ENCODE data around the gene ALPL.
"Not testable (repeated sequence)": the region's sequence is repeated elsewhere in the genome, so short reads cannot be mapped to it uniquely, and the experiment has no call there.

The ALPL gene

DNA sequence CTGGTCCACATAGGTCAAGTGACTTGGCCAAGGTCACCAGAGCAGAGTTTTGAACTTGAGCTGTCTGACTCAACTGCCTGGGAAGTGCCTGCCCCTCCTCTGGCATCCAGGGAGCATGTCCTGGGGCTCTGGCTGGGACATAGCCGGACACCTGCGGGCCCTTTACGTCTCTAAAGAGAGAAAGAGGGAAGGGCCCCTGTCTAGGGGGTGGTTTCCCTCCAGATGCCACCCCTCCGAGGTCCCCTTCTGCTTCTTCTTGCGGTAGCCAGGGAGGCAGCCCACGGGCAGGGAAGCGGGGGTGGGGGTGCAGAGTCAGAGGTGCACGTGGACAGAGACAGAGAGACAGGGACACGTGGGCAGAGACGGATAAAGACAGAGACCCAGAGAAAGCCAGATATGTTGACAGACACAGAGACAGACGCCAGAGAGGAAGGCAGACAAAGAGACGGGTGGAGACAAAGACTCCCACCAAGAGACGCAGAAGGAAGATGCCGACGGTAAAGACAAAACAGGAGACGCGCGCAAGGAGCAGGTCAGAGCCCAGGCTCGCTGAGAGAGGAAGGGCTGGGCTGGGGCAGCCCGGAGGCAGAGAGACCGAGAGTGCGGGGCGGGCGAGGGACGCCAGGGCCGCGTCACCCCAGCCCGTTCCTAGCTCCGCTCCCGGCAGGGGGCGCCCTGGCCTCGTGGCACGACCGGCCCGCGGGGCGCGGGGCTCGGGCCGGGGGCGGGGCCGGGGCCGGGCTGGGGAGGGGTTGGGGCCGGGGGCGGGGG lies 458 bp upstream of the ALPL start:
- peak; percentile 82 to 92 for ATAC-seq

DNA sequence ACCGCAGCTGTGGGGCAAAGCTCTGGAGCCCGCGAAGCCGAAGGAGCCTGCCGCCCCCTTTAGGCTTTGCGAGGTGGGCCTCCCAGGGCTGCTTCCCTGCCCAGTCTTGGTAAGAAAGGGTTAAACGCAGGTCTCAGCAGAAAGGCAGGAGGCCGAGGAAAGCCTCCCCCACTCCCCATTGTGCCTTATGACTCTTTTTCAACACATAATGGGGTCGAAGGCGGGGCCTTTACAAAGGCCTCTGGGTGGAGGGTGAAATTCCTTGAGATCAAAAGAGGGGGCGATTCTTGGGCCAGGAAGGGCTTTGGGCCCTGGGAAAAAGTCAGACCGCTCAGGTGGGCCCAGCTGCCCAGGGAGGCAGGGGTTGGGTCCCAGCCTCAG lies 880 bp downstream of the ALPL start:
- ATAC-seq: no peak

DNA sequence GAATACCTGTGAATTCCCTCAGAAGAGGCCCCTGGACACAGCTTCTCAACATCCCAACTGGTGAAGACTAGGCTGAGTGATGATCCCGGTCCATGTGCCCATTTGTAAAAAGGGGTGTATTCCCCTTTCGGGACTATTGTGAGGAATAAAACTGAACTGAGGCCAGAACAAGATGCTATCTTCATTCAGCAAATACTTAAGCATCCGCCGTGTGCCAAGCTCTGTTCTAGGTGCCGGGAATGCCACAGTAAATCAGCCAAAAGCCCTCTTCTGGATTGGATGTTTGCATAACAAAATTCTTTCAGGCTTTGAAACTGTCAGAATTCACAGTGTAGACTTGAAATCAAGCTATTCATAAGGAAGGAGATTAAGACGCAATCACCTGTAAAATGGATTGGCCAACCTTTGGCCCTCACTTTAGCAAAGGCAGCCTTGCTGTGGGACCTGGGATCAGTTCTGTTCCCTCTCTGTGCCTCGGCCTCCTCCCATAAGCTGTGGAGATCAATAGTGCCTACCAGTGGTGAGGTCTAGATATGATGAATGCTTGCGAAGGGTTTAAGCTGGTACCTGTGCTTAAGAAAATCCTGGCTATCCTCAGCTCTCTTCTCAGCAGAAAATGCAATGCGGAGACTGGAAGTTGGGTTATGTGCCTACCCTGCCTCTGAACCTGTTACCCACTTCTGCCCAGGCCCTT lies 1.8 kb downstream of the ALPL start:
- no peak for ATAC-seq

DNA sequence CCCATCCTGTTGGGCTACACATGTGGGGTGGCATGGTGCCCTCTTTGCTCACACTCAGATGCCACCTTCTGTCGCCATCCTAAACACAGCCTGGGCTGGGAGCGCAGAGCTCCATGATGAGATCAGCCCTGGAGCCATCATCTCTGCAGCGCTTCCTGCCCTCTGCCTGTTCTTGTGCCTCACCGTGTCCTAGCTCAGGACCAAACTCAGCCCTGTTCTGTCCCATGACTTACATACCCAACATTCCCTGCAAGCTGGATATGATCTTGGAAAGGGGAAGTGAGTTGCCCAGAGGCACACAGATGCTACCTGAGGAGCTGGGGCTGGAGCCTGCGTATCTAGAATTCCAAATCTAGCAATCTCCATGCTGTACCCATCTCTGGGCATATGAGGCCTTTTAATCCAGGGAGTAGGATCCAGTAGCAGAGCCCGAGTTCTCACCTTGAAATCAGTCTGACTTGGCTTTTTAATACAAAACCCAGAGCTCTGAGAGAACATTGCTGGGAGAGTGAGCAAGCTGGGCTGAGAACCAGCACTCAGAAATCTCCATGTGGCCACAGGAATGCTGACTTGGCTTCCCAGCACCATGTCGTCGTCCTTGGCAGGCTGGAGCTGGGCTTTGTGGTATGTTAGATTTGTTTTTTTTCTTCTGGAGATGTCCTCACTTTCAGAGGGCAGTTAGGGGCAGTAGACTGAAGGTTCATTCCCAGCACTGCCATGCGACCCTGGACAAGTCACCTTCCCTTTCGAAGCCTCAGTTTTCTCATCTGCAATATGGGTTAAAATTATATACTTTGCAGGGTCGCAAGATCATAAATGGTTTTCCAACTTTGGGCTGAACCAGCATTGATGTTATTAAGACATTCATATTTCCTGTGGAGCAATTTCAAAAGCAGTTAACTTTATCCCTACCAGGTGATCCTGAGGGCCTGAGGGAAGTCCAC lies 2.6 kb downstream of the ALPL start:
- no peak for ATAC-seq

DNA sequence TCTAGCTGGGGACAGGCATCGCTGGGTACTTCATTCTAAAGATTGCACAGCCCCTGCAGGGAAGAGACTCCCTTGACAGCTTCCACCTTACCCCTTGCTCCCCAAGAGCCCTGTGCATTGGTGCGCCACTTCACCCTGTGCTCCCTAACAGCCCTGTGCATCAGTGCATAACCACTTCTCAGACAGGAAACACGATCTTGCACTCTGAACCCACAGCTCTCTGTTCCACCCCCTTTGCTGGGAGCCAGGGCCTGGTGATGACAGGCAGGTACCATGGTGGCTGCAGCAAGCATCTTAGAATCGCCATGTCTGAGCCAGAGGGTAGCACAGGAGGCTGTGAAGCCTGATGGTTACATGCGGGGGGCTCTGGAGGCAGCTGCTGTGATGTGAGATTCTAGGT lies 5.0 kb downstream of the ALPL start:
- no peak for ATAC-seq

DNA sequence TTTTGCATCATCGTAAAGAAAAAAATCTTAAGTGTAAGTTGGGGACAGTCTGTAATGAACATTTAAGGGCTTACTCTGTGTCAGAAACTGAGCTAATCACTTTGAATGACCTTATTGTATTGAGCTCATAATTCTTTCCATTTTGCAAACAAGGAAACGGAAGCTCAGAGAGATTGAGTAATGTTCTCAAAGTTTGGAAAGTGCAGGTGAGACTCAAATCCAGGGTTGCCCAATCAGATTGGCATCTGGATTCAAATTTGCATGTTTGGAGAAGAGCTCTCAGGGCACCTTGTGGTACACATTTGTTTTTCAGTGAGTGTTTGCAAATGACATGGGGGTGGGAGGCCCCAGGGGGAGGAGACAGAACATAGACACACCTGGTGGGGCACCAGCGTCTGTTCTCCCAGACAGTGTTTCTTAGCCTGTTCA lies 8.0 kb downstream of the ALPL start:
- no peak for ATAC-seq

DNA sequence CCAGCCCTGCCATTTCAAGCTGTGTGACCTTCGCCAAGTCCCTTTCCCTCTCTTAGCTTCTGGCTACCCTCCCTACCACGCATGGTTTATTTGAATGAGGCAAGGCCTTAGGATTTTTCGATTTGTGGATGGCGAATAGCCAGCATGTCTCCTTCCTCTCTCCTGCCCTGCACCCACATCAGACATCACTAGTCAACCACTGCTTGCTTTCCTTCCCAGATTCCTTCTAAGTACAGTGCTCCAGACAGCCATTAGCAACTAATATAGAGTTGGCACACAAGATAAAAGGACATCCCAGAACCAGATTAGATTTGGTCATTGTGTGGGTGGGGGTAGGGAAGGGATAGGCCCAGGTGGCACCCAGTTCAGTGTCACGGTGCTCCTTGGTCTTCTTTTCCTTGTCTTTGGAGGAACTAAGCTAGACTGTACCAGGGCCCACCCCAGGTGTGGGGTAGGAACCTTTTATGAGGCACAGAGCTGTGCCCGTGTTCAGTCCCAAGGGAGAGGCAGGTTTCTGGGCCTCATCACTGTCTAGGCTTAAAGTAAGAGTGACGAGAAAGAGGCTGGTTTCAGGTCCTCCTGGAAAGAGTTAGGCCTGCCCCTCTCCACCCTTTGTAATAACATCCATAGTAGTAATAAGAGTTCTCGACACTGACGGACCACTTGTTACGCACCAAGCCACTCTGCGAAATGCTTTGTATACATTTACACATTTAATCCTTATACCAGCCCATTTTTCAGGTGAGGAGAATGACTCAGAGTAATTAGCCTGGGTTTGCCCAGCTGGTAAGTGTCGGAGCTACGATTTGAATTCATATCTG lies 8.6 kb downstream of the ALPL start:
- peak in 1 of 2 donors; percentile 13 for ATAC-seq

DNA sequence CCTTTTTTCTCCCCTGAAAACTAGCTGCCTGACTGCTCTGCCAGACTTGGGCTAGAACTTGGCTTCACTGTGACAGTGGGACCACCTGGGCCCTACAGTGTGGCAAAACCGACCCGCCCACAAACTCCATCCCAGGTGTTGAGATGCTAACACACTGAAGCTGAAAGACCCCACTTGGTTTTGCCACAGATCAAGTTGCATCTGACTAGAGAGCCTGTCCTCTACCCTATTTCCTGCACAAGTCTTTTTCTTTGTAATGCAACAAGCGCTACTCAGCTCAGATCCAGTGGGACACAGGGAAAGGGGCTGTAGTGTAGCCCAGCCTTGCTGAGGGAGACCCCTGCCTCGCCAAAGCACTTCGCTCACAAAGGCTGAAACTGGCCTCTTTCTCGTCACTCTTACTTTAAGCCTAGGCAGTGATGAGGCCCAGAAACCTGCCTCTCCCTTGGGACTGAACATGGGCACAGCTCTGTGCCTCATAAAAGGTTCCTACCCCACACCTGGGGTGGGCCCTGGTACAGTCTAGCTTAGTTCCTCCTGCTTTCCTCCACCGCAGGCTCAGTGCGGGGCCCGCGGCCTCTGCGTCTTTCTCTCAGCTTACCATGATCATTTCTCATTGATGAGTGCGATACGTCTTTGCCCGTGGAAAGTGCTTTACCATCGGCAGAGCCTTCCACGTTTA lies 9.7 kb downstream of the ALPL start:
- no peak for ATAC-seq

DNA sequence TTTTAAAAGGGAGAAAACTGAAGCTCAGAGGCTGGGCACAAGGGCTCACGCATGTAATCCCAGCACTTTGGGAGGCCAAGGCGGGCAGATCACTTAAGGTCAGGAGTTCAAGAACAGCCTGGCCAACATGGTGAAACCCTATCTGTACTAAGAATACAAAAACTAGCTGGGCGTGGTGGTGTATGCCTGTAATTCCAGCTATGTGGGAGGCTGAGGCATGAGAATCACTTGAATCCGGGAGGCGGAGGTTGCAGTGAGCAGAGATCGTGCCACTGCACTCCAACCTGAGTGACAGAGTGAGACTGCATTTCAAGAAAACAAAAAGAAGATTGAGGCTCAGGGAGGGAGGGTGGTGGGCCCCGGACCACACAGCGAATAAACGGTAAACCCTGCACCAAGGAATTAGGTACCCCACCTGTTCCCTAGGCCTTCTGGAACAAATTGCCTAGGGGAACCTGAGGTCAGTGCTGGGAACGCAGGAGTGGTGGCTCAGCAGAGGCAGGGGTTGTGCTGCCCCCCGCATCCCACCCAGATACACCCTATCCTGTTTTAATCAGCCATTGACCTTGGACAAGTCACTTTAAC lies 10.4 kb downstream of the ALPL start:
- not testable (repeated sequence) for ATAC-seq

DNA sequence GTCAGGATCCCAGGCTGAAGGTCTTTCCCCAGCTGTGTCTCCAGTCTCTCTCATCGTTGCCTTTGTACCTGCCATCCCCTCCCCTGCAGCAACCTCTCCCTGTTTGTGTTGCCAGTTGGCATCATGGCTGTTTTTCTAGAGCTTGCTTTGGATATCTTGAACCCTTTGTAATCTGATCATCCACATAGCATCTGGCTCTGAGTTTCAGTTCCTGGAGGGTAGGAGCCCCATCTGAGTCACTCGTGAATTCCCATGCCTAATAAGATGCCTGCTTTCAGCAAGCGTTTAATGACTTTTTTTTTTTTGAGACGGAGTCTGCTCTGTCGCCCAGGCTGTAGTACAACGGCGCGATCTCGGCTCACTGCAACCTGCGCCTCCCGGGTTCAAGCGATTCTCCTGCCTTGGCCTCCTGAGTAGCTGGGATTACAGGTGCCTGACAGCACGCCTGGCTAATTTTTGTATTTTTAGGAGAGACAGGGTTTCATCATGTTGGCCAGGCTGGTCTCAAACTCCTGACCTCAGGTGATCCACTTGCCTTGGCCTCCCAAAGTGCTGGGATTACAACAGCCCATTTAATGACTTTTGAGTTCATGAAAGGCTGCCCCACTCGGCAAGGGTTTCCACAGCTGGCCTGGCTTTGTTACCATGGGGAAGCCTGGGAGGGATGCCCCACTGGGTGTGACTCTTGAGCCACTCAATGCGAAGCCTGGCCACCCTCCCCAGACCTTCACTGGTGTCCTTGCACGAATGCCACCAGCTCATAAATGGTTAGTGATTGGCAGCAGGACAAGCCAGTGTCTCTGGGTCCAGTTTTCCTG lies 11.9 kb downstream of the ALPL start:
- no peak for ATAC-seq

DNA sequence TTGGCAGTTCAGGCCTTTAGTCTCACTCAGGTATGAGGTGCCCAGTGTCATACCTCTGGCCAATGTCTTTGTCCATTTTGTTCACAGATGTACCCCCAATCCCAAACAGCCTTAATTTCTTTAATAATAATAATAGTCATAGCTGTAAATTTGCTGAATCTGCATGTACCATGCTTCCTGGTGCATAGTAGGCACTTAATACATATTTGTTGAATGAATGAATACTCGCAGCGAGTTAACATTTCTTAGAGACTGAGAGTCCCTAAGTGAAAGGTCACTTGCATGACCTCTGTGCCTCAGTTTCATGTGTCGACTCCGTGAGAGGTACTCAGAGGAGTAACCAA lies 12.5 kb downstream of the ALPL start:
- ATAC-seq: no peak

DNA sequence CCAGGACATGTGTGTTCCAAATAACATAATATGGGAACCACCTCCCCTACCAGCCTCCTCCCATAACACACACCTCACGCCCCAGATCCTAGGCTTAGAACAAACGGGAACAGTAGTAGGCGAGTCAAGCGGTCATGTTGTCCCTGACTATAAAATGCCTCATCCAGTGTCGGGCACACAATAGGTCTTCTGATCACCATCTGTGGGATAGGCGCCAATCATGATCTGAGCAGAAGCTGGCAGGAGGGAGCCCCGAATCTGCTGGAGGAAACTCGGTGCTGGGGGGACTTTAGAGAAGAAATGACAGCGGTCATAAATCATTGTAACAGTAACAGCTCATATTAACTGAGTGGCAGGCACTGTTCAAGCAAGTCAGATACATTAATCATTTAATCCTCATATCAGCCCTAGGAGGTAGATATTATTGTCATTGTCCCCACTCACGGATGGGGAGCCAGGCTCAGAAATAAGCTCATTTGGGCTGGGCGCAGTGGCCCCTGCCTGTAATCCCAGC lies 13.4 kb downstream of the ALPL start:
- no peak for ATAC-seq

DNA sequence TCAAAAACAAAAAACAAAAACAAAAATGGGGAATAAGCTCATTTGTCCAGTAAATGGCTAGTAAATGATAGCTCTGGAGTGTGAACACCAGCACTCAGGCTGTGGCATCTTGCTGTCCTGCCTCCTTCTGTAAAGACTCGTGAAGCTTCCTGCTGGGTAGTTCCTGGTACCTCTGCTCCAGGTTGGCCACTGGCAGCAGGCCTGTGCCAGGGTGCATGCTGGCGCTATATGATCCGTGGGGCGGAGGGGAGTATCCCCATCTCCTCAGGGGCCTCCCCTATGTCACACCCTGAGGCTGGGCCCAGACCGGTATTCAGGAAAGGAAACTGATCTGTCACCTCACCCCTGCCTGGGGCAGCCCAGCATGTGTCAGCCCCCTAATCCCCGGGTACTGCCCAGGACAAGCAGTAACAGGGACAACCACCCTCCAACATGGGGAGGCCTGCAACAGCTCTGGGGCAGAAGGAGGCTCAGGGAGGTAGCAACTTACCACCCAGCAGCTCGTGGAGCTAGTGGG lies 14.1 kb downstream of the ALPL start:
- ATAC-seq: peak in 1 of 2 donors; percentile 55

DNA sequence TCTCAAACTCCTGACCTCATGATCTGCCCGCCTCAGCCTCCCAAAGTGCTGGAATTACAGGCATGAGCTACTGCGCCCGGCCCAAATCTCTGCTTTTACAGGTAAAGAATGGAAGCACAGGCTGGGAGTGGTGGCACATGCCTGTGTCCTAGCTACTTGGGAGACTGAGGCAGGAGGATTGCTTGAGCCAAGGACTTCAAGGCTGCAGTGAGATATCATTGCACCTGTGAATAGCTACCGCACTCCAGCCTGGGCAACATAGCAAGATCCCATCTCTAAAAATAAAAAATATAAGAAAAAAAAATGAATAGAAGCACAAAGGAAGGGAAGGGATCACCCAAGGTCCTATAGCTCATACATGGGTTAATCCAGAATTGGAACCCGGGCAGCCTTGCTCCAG lies 15.0 kb downstream of the ALPL start:
- no peak for ATAC-seq

DNA sequence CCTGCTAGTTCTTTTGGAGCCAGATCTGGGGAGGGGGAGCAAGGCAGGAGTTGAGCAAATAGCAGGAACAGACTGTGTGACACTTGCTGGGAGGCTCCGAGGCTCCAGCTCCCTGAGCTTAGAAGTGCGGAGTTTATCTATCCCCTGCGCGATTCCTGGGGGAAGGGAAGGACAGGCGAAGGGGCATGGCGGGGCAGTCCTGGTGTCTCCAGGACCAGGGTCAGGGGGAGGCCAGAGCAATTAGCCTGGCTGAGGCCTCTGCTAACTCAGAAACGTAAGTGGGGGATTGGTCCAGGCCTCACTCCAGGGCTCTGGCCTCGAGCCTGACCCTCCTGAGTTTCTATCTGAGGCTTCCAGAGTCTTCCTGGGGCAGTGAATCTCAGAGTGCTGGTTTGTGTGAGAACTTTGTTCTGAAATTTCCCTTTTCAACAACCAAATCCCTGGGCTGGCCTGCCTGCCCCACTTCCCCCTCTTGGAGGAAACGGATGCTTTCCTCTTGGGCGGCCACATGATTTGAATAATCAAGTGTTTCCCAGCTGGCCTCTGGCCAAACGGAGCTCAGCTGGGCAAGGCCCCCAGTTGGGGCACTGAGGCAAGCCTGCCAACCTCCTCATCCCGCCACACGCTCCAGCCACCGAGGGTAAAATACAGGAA lies 15.6 kb downstream of the ALPL start:
- no peak for ATAC-seq

DNA sequence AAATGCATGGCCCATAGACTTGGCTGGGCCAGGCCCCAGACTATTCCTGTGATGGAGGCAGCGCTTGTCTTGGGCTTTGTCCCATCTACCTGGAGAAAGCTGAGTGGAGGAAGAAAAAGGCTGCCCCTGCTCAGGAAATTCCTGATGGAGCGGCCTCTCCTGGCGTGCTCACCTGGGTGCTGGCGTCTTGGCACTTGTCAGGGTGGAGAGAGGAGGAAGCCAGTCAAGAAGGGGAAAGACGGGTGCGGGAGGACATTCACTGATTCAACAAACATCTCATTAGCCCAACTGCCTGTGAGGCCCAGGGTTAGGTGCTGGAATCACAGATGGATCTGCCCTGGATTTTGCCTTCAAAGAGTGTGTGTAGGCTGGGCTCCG lies 16.1 kb downstream of the ALPL start:
- ATAC-seq: no peak

DNA sequence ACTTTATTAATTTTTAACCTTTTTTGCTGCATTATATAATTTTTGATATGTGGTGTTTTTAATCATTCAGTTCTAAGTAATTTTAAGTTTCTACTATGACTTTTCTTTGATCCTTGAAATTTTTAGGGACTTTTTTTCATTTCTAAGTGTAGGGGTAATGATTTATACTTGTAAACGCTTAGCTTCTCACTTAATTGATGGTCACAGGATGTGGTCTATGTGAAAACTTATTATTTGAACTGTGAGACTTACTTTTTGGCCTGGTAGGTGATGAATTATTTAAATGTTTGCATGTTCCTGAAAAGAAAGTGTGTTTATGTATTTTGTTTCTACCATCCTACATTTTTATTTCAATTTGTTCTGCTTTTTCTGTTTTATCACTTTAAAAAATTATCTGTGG lies 17.2 kb downstream of the ALPL start:
- no peak for ATAC-seq

DNA sequence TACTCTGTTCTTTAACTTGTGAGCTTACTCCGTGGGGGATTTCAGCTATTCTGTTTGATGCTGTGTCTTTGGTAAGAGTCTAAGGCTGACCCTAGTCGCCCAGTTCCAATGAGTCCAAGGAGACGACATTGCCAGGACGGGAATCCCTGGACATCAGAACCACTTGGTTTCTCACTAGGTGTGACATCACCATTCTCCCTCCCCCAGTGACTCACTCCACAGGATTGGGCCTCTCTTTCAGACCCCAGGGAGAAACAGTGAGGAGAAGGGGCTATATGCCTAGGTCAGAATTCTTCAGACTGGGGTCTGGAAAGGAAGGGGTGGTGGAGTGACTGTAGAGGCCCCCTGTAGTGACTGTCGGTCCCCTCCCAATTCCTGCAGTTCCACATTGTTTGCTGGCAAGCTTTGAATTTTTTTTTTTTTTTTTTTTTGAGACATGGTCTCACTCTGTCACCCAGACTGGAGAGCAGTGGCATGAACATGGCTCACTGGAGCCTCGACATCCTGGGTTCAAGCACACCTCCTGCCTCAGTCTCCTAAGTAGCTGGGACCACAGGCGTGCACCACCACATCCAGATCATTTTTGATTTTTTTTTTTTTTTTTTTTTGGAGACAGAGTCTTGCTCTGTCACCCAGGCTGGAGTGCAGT lies 21.3 kb downstream of the ALPL start:
- no peak for ATAC-seq

DNA sequence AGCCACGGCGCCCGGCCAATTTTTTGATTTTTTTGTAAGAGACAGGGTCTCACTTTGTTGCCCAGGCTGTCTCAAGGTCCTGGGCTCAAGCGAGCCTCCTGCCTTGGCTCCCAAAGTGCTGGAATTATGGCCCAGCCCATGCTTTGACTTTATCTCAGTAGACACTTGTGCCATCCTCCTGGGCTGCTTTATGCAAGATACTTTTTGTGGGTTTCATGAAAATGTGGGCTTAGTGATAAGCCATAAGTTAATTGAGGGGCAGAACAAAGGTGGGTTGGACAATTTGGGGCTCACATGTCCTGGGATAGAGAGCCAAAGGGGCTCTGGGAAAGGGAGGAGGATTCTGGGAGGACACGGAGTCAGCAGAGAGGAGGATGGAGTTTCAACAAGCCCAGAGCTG lies 22.0 kb downstream of the ALPL start:
- ATAC-seq: no peak
